Stomach smooth muscle (tissue), 2 donors: ENCODE data around the gene TMEM17.
A peak's percentile ranks its signal among the peaks of the same experiment; 100 is the strongest.

Experiments
- H3K27ac ChIP-seq: one replicate; pipeline ENCODE4 v1.7.0; 2013; ENCODE audit warnings: mild to moderate bottlenecking, low read length, inconsistent platforms
- H3K27me3 ChIP-seq, 2 donors: one replicate each; pipeline ENCODE4 v1.7.0; 2013; ENCODE audit warnings: low read length in 2 of 2; ENCODE audit not compliant: insufficient read depth in 2 of 2, control insufficient read depth in 1 of 2
- H3K36me3 ChIP-seq, 2 donors: one replicate each; pipeline ENCODE4 v1.7.0; 2013; ENCODE audit warnings: low read length in 2 of 2; ENCODE audit not compliant: control insufficient read depth in 2 of 2, insufficient read depth in 2 of 2
- H3K4me1 ChIP-seq: one replicate; pipeline ENCODE4 v1.7.0; 2013; ENCODE audit warnings: low read length; ENCODE audit not compliant: control insufficient read depth, insufficient read depth
- H3K4me3 ChIP-seq, 2 donors: one replicate each; pipeline ENCODE4 v1.7.0; 2013; ENCODE audit warnings: low read length in 2 of 2
- H3K9ac ChIP-seq, 2 donors: one replicate each; pipeline ENCODE4 v1.7.0; 2013; ENCODE audit warnings: low read length in 2 of 2, mild to moderate bottlenecking in 1 of 2
- H3K9me3 ChIP-seq, 2 donors: one replicate each; pipeline ENCODE4 v1.7.0; 2013; ENCODE audit warnings: low read length in 2 of 2; ENCODE audit not compliant: control insufficient read depth in 2 of 2
- donor health status: healthy.
- donor health status: Pancreatic carcinoma.

Gene TMEM17

GRCh38 chr2:62486439-62486765, 19.6 kb downstream of the TMEM17 start:
- no peaks in the 10 kb centered on the region for H3K36me3 ChIP-seq
- no peaks in the 10 kb centered on the region for H3K27me3 ChIP-seq
- peak overlapping the region in 1 of 2 donors; percentile 35 for H3K4me3 ChIP-seq
- H3K9ac ChIP-seq = no peak overlapping the region
- H3K4me1 ChIP-seq = peaks cover 21% of the 10 kb centered on the region
- peak overlapping the region; percentile 58 for H3K27ac ChIP-seq
- no peaks in the 10 kb centered on the region for H3K9me3 ChIP-seq

- peak overlapping the region; percentile 58 for H3K27ac ChIP-seq
- no peak overlapping the region for H3K9ac ChIP-seq
- no peaks in the 10 kb centered on the region for H3K9me3 ChIP-seq
- no peaks in the 10 kb centered on the region for H3K27me3 ChIP-seq
- peaks cover 21% of the 10 kb centered on the region for H3K4me1 ChIP-seq
- peak overlapping the region in 1 of 2 donors; percentile 35 for H3K4me3 ChIP-seq
- H3K36me3 ChIP-seq = no peaks in the 10 kb centered on the region
Measured at GRCh38 chr2:62485761-62486438, 20.1 kb downstream of the TMEM17 start.

GRCh38 chr2:62482558-62483352, 23.2 kb downstream of the TMEM17 start:
- Histone ChIP-seq H3K36me3 (no peaks in the 10 kb centered on the region), H3K4me3 (no peak overlapping the region), H3K27ac (no peak overlapping the region), H3K9me3 (no peaks in the 10 kb centered on the region), H3K4me1 (peaks cover 23% of the 10 kb centered on the region), H3K9ac (no peak overlapping the region), H3K27me3 (no peaks in the 10 kb centered on the region)

- H3K27me3 ChIP-seq = no peaks in the 10 kb centered on the region
- H3K9me3 ChIP-seq = no peaks in the 10 kb centered on the region
- H3K27ac ChIP-seq = no peak overlapping the region
- H3K4me3 ChIP-seq = no peak overlapping the region
- H3K9ac ChIP-seq = no peak overlapping the region
- peaks cover 33% of the 10 kb centered on the region for H3K4me1 ChIP-seq
- no peaks in the 10 kb centered on the region for H3K36me3 ChIP-seq
Measured at GRCh38 chr2:62479917-62480316, 26.1 kb downstream of the TMEM17 start.

- no peak overlapping the region for H3K4me3 ChIP-seq
- H3K9me3 ChIP-seq = no peaks in the 10 kb centered on the region
- no peaks in the 10 kb centered on the region for H3K36me3 ChIP-seq
- H3K9ac ChIP-seq = no peak overlapping the region
- H3K27me3 ChIP-seq = no peaks in the 10 kb centered on the region
- peak overlapping the region; percentile 38 for H3K27ac ChIP-seq
- peaks cover 50% of the 10 kb centered on the region for H3K4me1 ChIP-seq
Measured at GRCh38 chr2:62478093-62478580, 27.9 kb downstream of the TMEM17 start.

- Histone ChIP-seq H3K27me3 (no peaks in the 10 kb centered on the region), H3K27ac (peak overlapping the region; percentile 38), H3K4me1 (peaks cover 54% of the 10 kb centered on the region), H3K36me3 (no peaks in the 10 kb centered on the region), H3K4me3 (no peak overlapping the region), H3K9ac (no peak overlapping the region), H3K9me3 (no peaks in the 10 kb centered on the region)
Measured at GRCh38 chr2:62477573-62477972, 28.4 kb downstream of the TMEM17 start.

- peak overlapping the region; percentile 54 to 64 for H3K4me3 ChIP-seq
- H3K4me1 ChIP-seq = peaks cover 69% of the 10 kb centered on the region
- H3K27me3 ChIP-seq = no peaks in the 10 kb centered on the region
- peak overlapping the region; percentile 81 for H3K27ac ChIP-seq
- H3K9me3 ChIP-seq = no peaks in the 10 kb centered on the region
- peak overlapping the region; percentile 33 to 42 for H3K9ac ChIP-seq
- H3K36me3 ChIP-seq = no peaks in the 10 kb centered on the region
Measured at GRCh38 chr2:62475172-62476011, 30.6 kb downstream of the TMEM17 start.

- no peaks in the 10 kb centered on the region for H3K36me3 ChIP-seq
- peak overlapping the region; percentile 81 for H3K27ac ChIP-seq
- no peaks in the 10 kb centered on the region for H3K27me3 ChIP-seq
- peak overlapping the region in 1 of 2 donors; percentile 64 for H3K4me3 ChIP-seq
- H3K9me3 ChIP-seq = no peaks in the 10 kb centered on the region
- peaks cover 78% of the 10 kb centered on the region for H3K4me1 ChIP-seq
- no peak overlapping the region for H3K9ac ChIP-seq
Measured at GRCh38 chr2:62474176-62474575, 31.8 kb downstream of the TMEM17 start.

GRCh38 chr2:62473246-62473827, 32.7 kb downstream of the TMEM17 start:
- Histone ChIP-seq H3K9me3 (no peaks in the 10 kb centered on the region), H3K4me3 (no peak overlapping the region), H3K27ac (no peak overlapping the region), H3K9ac (no peak overlapping the region), H3K4me1 (peaks cover 81% of the 10 kb centered on the region), H3K27me3 (no peaks in the 10 kb centered on the region), H3K36me3 (no peaks in the 10 kb centered on the region)

GRCh38 chr2:62472312-62472711, 33.7 kb downstream of the TMEM17 start:
- H3K27me3 ChIP-seq = no peaks in the 10 kb centered on the region
- no peak overlapping the region for H3K27ac ChIP-seq
- no peaks in the 10 kb centered on the region for H3K9me3 ChIP-seq
- H3K4me3 ChIP-seq = no peak overlapping the region
- no peak overlapping the region for H3K9ac ChIP-seq
- peaks cover 74% of the 10 kb centered on the region for H3K4me1 ChIP-seq
- no peaks in the 10 kb centered on the region for H3K36me3 ChIP-seq
